Measurements from ENCODE around the gene FAM168A.

Gene FAM168A

DNA sequence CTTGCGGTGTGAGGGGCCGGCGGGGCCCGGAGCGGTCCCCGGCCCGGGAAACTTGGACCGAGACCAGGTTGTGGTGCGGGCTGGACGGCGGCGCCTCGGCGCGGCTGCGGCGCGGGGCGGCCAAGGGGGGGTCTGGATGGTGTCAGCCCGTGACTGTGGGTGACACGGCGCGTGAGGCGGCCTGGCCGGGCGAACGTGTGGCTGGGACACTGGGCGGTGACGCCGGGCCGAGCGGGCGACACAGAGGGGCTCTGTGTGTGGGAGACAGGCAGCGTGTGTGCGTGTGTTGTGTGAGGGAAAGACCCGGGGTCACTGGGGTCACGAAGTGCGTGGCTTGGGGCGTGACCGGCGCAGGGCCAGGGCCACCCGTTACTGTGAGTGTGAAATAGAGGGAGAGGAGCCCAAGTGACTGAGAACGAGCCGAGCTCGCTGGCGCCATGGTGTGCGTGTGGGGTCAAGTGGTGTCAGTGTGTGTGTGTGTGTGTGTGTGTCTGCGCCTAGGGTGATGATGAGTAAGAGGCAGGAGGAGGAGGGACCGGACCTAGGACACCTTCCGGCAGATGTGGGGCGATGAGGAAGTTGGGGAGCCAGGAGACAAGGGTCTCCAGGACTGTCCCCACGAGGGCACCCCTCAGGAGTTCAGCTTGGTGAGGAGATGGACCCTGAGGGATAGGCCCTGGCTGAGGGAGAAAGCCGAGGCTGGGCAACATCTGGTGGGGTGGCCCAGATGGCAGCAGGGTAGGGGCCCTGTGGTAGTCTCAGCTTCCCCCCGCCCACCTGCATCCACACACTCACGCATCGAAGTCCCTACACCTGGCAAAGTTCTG, 220.9 kb downstream of the FAM168A start:
- DNase-seq (ENCODE audit: low read depth in 4 of 4, low spot score in 1 of 4), result peak; percentile 12 to 56 (median 29)

DNA sequence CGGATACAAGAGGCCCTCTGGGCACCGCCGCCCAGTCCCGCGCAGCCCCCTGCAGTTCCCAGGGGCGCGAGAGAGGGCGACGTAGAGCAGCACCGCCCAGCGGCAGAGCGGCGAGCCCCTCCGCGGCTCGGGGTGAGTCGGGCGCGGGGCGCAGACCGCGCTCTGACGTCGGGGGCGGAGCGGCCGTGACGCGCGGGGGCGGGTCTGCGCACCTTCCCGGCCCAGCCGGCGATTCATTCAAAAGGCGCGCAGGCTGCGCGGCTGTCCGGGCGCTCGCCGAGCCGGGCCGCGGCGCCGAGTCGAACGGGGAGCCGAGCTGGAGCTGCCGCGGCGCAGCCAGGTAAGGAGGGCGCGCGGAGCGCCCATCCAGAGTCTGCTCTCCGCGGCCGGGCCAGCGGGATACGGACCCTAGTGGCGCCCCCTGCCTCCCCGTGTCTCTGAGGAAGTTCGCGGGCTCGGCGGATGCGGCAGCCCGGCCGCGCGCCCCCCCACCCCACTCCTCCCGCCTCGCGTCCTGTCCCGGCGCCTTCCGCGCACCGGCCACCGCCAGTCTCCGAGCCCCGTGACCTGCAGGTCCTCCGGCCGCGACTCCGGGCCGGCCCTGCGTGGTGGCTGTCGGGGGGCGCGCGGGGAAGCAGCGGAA, 221.6 kb downstream of the FAM168A start, which contains the start of gene RELT:
TSS of gene RELT (plus strand) at position 240 of the 643 bp plus-strand sequence. CDS start 12,738 bp downstream, outside the sequence.
- DNase-seq (ENCODE audit: low read depth in 4 of 4, low spot score in 1 of 4), result peak; percentile 78 to 95 (median 88)

DNA sequence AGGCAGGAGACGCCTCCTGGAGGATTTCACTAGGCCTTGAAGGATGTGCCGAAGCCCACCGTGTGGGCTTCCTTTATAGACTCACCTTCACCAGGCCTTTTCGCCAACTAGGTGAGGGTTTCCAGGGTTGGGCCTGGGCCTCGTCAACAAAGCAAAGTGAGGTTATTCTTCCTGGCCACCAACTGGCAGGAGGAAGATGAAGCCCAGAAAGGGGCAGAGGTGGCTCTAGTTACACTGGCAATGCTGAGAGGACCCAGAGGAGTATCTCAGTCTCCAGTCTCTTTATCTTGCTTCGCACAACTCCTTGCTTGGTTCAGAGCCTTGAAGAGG, 222.1 kb downstream of the FAM168A start:
- no peak for DNase-seq (ENCODE audit: low read depth in 4 of 4, low spot score in 1 of 4)

DNA sequence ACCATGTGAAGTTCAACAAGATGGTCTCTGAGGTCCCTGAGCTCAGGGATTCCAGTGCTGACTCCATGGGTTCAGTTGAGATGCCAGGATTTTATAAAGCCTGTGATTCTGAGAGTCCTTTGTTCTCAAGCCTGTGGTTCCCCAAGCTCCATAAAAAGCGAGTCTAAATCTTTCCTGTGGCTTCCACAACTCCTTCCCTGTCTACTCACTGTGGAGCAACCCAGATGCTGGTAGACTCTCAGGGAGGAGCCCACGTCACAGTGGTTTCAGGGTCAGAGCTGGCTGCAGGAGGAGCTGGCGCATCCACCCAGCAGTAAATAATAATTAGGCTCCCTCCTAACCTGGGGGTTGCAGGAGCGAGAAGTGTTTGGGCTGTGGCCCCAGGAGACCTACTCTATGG, 223.8 kb downstream of the FAM168A start:
- DNase-seq (ENCODE audit: low read depth in 4 of 4, low spot score in 1 of 4), result no peak

DNA sequence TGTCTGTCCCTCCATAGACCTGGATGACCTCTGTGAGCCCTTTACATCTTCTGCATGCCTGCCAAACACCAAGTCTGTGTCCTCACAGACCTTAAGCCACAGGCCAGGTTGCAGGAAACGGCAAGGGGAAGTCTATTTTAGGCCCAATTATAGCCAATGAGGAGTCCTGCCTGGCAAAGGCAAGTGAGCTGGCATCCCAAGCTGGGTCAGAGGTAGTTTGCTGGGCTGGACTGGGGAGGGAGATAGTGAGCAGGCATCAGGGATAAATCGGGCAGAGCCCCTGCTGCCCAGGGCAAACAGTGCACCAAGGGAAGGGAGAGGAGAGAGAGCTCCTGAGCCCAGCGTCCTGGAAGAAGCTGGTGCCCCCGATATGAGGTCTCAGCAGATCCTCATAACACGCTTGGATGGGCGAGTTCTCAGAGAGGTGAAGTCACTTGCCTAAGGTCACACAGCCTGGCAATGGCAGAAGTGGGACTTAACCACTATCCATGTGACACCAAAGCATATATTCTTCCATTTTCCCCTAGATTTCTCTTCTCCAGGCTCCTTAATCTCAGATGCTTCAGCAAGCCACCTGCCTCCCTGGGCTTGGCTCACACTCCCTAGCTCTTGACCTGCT, 225.4 kb downstream of the FAM168A start:
- no peak for DNase-seq (ENCODE audit: low read depth in 4 of 4, low spot score in 1 of 4)

DNA sequence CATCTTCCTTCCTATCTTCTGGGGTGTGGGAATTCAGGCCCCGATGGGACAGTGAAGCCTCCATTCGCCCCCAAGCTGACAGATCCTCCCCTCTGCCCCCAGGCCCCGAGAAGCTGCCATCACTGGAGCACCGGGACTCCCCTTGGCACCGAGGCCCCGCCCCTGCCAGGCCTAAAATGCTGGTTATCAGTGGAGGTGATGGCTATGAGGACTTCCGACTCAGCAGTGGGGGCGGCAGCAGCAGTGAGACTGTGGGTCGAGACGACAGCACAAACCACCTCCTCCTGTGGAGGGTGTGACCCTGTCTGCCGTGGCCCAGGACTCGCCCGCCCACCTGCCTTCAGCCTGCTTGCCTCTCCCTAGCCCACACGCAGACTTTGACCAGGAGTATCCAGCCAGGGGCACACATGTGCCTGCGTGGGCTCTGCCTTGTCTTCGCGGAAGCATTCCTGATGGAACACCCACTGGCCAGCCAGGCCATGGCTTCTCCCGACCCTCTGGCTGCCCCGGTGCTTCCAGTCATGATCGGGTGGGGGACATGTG, 230.4 kb downstream of the FAM168A start:
- DNase-seq (ENCODE audit: low read depth in 4 of 4, low spot score in 1 of 4), result no peak

DNA sequence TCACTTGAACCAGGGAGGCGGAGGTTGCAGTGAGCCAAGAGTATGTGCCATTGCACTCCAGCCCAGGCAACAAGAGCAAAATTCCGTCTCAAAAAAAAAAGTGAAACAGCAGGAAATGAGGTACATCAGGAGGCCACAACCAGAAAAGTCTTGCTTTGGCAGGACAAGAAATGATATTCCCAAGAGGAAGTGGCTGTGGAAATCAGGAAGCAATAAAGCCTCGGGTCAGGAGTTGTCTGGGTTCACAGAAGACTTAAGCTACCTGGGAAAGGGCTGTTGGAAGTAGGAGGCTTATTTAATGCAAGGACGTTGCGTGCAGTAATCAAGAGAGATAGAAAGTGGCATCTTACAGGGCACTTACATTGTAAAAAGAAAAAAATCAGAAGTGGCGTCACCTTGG, 231.0 kb downstream of the FAM168A start:
- DNase-seq (ENCODE audit: low read depth in 4 of 4, low spot score in 1 of 4), result no peak

DNA sequence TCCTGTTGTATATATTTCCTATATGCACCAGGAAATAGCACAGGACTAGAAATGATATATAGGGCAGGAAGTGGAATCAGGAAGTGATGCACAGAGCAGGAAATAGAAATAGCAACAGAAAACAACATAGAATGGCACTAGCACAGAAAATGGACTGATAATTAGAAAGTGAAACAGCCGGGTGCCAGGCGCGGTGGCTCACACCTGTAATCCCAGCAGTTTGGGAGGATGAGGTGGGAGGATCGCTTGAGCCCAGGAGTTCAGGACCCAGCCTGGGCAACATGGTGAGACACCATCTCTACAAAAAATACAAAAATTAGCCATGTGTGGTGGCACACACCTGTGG, 231.7 kb downstream of the FAM168A start:
- no peak for DNase-seq (ENCODE audit: low read depth in 4 of 4, low spot score in 1 of 4)

DNA sequence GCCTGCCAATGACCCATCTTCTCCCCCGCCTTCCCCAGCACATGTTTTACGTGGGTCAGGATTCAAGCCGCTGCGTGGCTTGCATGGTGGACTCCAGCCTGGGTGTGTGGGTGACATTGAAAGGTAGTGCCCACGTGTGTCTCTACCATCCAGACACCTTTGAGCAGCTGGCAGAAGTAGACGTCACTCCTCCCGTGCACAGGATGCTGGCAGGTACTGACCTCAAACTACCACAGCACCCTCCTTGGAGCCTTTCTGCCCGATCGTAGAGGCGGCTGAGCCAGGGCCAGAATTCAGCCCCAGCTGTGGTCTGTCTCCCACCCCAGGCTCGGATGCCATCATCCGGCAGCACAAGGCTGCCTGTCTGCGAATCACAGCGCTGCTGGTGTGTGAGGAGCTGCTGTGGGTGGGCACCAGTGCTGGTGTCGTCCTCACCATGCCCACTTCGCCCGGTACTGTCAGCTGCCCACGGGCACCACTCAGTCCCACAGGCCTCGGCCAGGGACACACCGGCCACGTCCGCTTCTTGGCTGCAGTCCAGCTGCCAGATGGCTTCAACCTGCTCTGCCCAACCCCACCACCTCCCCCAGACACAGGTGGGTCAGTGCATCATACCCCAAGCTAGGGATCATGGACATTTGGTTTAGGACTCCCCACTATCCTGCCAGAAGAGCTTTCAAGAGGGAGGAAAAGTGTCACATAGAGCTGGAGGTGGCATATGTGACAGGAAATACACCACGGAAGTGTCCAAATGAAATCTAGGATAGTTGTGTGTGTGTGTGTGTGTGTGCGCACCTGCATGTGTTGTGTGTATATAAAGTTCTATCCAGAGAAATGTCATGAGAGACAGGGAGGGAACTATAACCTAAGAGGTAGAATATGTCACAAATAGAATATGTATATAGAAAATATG, 232.3 kb downstream of the FAM168A start:
- DNase-seq (ENCODE audit: low read depth in 4 of 4, low spot score in 1 of 4), result no peak

DNA sequence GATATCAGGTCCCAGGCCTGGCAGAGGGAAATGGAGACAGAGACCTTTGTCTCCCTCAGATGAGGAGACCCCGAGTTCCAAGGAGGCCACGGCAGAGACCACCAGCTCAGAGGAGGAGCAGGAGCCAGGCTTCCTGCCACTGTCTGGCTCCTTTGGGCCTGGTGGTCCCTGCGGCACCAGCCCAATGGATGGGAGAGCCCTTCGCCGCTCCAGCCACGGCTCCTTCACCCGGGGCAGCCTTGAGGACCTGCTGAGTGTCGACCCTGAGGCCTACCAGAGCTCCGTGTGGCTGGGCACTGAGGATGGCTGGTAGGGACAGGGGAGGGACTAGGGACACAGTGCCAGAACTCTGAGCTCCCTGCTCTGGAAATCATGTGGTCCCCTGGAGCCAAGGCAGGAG, 234.8 kb downstream of the FAM168A start:
- no peak for DNase-seq (ENCODE audit: low read depth in 4 of 4, low spot score in 1 of 4)

DNA sequence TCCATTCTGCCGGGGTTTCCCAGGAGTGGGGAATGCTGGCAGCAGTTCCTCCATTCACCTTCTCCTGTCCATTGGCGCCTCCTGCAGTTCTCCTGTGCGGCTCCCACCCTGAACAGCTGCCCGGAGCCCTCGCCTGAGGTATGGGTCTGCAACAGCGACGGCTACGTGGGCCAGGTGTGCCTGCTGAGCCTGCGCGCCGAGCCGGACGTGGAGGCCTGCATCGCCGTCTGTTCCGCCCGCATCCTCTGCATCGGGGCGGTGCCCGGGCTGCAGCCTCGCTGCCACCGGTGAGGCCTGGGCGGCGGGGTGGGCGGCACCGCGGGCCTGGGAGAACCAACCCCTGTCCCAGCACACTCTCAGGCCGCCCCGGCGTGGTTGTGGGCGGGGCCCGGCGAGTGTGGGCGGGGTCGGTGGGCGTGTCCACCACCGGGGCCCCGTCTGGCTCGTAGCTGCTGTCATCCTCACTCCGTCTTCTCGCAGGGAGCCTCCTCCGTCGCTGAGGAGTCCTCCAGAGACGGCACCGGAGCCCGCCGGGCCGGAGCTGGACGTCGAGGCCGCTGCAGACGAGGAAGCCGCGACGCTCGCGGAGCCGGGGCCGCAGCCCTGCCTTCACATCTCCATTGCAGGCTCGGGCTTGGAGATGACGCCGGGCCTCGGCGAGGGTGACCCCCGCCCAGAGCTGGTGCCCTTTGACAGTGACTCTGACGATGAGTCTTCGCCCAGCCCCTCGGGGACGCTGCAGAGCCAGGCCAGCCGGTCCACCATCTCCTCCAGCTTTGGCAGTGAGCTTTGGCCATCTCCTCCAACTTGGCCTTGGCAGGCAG, 235.7 kb downstream of the FAM168A start:
- no peak for DNase-seq (ENCODE audit: low read depth in 4 of 4, low spot score in 1 of 4)

DNA sequence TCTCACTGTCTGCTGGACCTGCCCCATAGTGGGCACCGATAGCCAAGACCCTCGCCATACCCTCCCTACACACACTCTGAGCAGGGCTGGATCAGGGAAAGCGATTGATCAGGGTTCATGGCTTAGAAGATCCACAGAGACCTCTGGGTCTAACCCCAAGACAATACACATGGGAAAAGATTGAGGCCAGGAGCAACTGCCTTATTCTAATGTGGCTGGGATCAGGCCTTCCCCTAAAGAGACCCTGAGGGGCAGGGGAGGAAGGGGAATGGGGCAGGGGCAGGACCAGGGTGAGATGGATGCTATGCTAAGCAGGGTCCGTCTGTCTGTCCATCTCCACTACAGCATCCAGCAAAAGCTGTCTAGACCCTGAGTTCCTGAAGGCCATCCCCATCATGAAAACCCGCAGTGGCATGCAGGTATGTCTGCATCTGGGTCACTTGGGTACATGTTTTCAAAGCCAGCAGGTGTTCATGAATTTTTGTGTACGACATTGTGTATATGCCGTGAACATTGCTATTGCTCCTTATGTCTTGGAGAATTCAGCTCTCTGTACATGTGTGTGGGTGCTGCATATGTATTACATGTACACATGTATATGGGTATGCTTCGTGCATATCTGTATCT, 237.1 kb downstream of the FAM168A start:
- no peak for DNase-seq (ENCODE audit: low read depth in 4 of 4, low spot score in 1 of 4)

DNA sequence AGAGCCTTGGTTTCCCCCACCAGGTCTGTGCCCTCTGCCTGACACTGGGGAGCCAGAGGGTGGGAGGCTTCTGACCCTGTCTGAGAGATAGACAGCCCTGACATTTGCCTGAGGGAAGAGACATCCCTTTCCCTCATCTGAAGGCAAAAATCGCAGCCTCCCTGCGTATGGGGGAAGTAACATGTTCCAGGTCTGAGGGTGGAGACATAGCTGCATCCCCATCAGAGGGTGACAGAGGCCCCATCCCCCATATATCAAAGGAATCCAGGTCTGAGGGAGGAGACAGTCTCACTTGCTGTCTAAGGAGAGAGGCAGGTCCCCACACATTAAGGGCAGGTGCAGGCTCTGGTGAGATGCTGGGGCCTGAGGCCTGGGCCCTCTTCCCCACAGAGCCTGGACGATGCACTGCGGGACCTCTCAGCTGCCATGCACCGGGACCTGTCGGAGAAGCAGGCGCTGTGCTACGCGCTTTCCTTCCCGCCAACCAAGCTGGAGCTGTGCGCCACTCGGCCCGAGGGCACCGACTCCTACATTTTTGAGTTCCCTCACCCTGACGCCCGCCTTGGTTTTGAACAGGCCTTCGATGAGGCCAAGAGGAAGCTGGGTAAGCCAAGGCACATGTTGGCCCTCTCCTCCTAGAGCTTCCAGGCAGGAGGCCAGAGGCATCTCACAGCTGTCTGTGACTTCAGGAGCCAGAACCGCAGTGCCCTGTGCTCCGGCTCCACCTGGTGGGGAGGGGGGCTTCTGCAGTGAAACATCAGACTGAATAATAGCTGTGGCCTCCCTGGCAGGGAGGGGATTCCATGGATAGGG, 237.8 kb downstream of the FAM168A start:
- no peak for DNase-seq (ENCODE audit: low read depth in 4 of 4, low spot score in 1 of 4)

DNA sequence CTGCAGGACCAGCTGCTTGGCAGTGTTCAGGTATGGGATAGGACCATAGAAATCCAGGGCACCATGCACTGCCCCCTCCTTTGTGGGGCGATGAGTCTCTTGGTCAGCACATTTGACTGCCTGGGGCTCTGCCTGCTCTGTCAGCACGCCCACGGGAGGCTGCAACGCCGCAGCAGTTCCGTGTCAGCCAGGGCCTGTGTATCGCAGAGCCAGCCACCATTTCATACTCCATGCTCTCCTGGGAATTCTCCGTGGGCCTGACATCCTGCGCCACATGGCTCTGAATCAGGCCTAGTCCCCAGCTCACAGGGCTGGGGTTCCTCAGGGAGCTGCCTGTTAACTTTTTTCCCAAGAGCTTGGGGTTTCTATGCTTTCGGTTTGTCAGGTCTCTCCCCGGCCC, 238.6 kb downstream of the FAM168A start:
- no peak for DNase-seq (ENCODE audit: low read depth in 4 of 4, low spot score in 1 of 4)

DNA sequence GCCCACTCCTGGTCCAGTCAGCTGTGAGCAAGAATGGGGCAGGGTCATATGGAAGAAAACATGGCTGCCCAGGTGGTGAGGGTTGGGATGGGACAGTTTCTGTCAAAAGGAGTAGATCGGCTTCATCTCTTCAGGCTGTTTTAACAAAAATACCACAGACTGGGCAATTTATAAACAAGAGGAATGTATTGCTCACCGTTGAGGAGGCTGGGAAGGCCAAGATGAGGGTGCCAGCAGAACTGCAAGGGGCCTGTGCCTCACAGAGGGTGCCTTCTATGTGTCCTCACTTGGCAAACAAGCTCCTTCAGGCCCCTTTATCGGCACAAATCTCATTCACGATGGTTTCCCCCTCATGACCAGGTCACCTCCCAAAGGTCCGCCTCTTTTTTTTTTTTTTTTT, 239.8 kb downstream of the FAM168A start:
- no peak for DNase-seq (ENCODE audit: low read depth in 4 of 4, low spot score in 1 of 4)

DNA sequence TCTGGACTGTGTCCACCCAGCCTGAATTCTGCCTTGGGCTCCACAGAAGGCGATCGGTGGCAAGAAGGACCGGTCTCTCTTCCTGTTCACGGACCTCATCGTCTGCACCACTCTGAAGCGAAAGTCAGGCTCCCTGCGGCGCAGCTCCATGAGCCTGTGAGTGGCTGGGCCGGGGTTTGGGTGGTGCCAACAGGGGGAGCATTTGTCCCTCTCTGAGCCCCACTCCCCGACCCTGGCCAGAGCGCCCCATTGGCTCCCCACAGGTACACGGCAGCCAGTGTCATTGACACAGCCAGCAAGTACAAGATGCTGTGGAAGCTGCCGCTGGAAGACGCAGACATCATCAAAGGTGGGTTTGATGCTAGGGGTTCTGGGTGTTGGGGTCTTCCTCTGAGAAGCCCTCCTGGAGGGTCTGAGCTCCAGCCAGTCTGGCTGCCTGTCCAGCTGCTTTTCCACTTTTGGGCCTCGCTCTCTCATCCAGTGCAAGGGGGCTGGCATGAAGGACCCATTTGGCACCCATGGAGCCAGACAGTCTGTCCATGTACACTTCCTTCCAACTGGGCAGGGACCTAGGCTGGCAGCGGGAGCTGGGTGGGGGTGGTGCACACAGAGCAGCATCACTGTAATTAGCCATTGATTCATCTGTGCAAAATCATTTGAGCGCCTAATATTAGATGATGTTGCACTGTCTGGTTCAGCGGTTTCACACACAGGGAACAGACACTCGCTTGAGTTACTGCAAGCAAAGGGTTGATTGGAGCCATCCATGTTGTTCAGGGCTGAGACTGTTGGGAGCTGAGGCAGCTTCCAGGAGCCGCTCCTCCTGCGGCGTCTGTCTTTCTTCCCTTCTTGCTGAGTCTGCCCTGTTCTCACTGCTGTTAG, 240.7 kb downstream of the FAM168A start:
- no peak for DNase-seq (ENCODE audit: low read depth in 4 of 4, low spot score in 1 of 4)

DNA sequence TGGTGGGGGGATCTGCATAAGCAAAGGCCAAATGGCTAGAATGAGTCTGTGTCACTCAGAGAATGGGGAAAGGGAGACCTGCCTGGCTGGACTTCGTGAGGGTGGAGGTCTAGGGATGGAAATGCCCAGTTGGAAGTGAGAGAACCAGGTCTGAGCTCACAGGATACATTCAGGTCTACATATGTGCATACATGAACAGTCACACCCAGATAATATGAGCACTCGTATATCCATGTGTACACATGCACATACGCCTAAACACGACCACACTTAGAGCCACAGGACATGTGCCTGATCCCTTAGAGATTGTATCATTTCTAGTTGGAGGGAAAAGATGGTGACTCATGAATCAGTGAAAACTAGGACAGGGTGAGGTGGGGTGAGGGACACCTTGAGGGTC, 242.8 kb downstream of the FAM168A start:
- DNase-seq (ENCODE audit: low read depth in 4 of 4, low spot score in 1 of 4), result no peak

DNA sequence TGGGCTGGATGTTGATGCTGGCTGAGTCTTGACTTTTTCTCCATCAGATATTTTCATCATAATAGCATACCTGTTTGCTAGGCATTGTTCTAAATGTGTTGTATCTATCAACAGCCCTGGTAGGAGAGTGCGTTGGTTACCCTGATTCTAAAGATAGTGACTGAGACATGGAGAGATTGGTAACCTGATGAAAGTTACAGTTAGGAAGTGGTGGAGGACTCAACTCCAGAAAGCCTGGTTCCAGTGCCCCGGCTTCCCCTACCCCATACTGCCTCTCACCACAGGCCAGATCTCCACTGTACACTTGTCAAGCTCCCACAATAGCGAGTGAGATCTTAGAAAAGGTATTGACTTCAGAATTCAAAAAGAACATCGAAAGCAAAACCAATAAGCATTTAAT, 244.5 kb downstream of the FAM168A start:
- DNase-seq (ENCODE audit: low read depth in 4 of 4, low spot score in 1 of 4), result no peak

Data from stimulated activated CD4-positive, alpha-beta T cell treated with anti-CD3 and anti-CD28 coated beads, Interleukin-1b, Interleukin-23, amount 100 ng/mL, for 24 hours (primary cell).